ENCODE measurements around the gene TAPBP. TPM values are rescaled to one million over a fixed set of nuclear protein-coding genes. Genes with fewer than 3 reads are reported as not detected.

The TAPBP gene
- total RNA-seq, 1 donor from 2014 or later = 415 TPM

DNA sequence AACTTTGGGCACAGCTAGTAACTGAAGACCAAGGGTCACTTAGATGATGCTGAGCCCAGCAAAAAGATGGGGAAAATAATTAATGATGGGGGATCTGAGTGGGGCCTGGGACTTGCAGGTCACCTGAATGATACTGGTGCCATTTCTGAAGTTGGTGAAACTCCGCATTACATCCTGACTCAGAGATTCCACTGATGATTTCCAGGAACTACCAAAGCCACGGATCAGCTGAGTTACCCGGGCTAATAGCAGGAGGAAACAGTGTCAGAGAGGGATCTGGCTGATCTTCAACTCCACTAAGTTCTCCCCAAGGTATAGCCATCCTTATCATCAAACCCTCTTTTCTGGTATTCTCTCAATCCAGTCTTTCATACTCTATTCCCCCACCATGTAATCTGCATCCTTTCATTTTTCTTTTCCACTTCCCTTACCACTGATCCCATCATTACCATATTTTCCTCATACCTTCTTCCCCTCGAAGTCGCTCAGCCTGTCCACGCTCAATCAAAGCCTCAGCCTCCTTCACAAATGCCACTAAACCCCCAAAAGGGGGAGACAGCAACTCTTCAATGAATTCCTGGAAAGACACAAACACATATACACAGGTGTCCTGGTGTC lies 62.4 kb downstream of the TAPBP start:
- intact Hi-C loops (cut with micrococcal nuclease) = no loop called here

DNA sequence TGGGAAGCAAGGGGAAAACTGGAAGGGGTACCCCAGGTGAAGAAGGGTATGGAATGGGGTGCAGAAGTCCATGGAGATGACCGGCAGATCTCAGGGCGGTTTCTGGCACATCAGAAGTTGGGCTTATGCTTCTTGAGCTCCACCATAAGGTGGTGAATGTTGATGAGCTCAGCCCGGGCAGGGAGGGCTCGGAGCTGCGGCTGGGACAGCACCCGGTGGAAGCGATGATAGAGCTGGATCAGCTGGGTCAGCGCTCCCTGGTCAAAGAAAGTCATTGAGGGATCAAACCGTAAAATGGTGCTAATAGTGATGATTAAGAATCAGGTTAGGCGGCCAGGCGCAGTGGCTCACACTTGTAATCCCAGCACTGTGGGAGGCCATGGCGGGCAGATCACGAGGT lies 63.1 kb downstream of the TAPBP start:
- intact Hi-C loops (cut with micrococcal nuclease) = no loop called here

DNA sequence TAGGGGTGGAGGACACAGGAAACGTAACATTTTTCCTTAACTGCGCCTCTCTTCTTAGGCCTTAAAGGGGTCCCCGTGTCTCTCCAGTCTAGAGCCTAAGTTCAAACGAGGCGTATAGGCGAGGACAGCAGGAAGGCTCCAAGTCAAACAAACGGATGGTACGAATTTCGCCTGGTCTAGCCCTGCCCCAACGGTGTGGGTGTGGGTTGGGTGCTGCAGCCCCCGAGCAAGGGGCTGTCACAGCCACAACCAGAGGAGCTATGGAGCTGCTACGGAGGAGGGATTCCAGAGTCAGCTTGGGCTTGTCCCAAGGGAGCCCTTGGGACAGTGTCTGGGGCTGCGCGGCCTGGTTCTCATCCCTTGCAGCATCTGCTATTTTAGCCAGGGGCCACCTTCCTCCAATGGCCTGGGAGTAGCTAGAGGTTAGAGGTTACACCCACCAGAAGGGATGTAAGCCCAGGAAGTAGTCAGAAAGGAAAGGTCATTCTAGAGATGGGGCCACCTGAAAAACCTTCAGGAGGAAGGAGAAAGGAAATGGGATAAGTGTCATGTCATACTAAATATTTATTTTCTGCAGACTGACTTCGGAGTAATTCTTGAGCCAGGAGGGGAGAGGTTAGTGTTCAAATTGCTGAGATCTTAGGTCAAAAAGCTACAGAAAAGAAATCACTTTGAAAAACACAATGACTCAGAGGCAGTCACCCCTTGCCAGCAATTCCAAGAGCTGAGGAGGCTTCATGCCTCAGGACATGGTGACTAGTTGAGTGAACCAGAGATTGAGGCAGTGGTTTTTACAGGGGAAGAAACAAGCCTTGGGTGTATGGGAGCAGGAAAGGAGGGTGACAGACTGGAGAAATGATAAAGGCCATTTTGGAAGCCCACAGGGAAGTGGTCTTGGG lies 63.9 kb downstream of the TAPBP start:
- intact Hi-C loops (cut with micrococcal nuclease) = loop anchor here (1.0 to 5.0 kb wide), 14 partner anchors 21 to 1120 kb away; partner anchors contain the start of genes B3GALT4, FKBPL, HLA-DMB and KIFC1

Other genes with a start within 250 kb of the TAPBP start
- gene HLA-DPA1, start 240.4 kb downstream of the TAPBP start, total RNA-seq = 201 and 213 TPM in 2 replicates
- 93.9 and 99.1 TPM in 2 replicates for gene HLA-DPB1, start 238.1 kb downstream of the TAPBP start, total RNA-seq
- gene COL11A2, start 121.6 kb downstream of the TAPBP start, total RNA-seq = 0.42 and 0.61 TPM in 2 replicates
- 44.1 and 47.2 TPM in 2 replicates for gene RXRB, start 113.4 kb downstream of the TAPBP start, total RNA-seq
- 60.7 and 62.1 TPM in 2 replicates for gene SLC39A7, start 113.2 kb downstream of the TAPBP start, total RNA-seq
- 6.9 TPM in 2 replicates for gene HSD17B8, start 109.4 kb downstream of the TAPBP start, total RNA-seq
- gene RING1, start 105.6 kb downstream of the TAPBP start, total RNA-seq = 44.0 and 46.0 TPM in 2 replicates
- 64.0 and 71.6 TPM in 2 replicates for gene VPS52, start 42.2 kb downstream of the TAPBP start, total RNA-seq
- gene RPS18, start 42.0 kb downstream of the TAPBP start, total RNA-seq = 1,946 and 1,985 TPM in 2 replicates
- 17.1 and 19.7 TPM in 2 replicates for gene B3GALT4, start 37.0 kb downstream of the TAPBP start, total RNA-seq
- 68.2 and 70.7 TPM in 2 replicates for gene WDR46, start 24.8 kb downstream of the TAPBP start, total RNA-seq
- 71.8 and 79.6 TPM in 2 replicates for gene PFDN6, start 24.5 kb downstream of the TAPBP start, total RNA-seq
- gene RGL2, start 15.1 kb downstream of the TAPBP start, total RNA-seq = 45.7 and 46.5 TPM in 2 replicates
- 12.4 and 13.3 TPM in 2 replicates for gene ZBTB22, start 3.7 kb upstream of the TAPBP start, total RNA-seq
- gene DAXX, start 8.9 kb upstream of the TAPBP start, total RNA-seq = 76.7 and 80.6 TPM in 2 replicates
- gene KIFC1, start 77.7 kb upstream of the TAPBP start, total RNA-seq = 76.1 and 76.9 TPM in 2 replicates
- gene PHF1, start 96.9 kb upstream of the TAPBP start, total RNA-seq = 37.1 and 38.5 TPM in 2 replicates
- 134 and 135 TPM in 2 replicates for gene CUTA, start 104.0 kb upstream of the TAPBP start, total RNA-seq
- gene SYNGAP1, start 106.0 kb upstream of the TAPBP start, total RNA-seq = 31.8 and 32.4 TPM in 2 replicates
- 11.7 and 12.1 TPM in 2 replicates for gene ZBTB9, start 140.5 kb upstream of the TAPBP start, total RNA-seq